ENCODE measurements around the gene ZGPAT. TPM values are rescaled to one million over a fixed set of nuclear protein-coding genes. Genes with fewer than 3 reads are reported as not detected.

ZGPAT gene
- total and polyA plus RNA-seq, 2 of the 13 experiments (the other 11 are each of a cell fraction or from before 2014, with no cell fraction given), result 23.0 to 41.9 TPM

- TF ChIP-seq ZBTB49 (CRISPR knock-in tag; IDR thresholded peaks at IDR 0.05; ENCODE audit: borderline replicate concordance) (no peak), HIVEP1 (CRISPR knock-in tag; IDR thresholded peaks at IDR 0.05) (0 out of 2 replicates have a peak, but pooled peaks have one; percentile 6), KLF9 (CRISPR knock-in tag; IDR thresholded peaks at IDR 0.05; ENCODE audit: low read depth) (no peak), THAP8 (CRISPR knock-in tag; IDR thresholded peaks at IDR 0.05; ENCODE audit: borderline replicate concordance) (no peak), ZNF224 (CRISPR knock-in tag; IDR thresholded peaks at IDR 0.05) (no peak), AGO1 (IDR thresholded peaks at IDR 0.05; ENCODE audit: low read depth, low read length, poor library complexity, severe bottlenecking) (no peak), CREM (IDR thresholded peaks at IDR 0.05) (no peak), CREM (CRISPR knock-in tag; IDR thresholded peaks at IDR 0.05) (no peak), KLF12 (CRISPR knock-in tag; IDR thresholded peaks at IDR 0.05; ENCODE audit: borderline replicate concordance) (no peak), PBX3 (CRISPR knock-in tag; IDR thresholded peaks at IDR 0.05; ENCODE audit: borderline replicate concordance) (no peak), GZF1 (CRISPR knock-in tag; IDR thresholded peaks at IDR 0.05) (no peak), FOSL2 (CRISPR knock-in tag; IDR thresholded peaks at IDR 0.05) (no peak), POGZ (CRISPR knock-in tag; IDR thresholded peaks at IDR 0.05) (no peak), ETV5 (CRISPR knock-in tag; IDR thresholded peaks at IDR 0.05; ENCODE audit: borderline replicate concordance) (no peak), BATF2 (CRISPR knock-in tag; IDR thresholded peaks at IDR 0.05) (no peak), FOXA3 (CRISPR knock-in tag; IDR thresholded peaks at IDR 0.05) (no peak), KDM5B (CRISPR knock-in tag; IDR thresholded peaks at IDR 0.05; ENCODE audit: borderline replicate concordance) (0 out of 2 replicates have a peak, but pooled peaks have one; percentile 24), IKZF1 (IDR thresholded peaks at IDR 0.05) (no peak), TAF15 (IDR thresholded peaks at IDR 0.05; ENCODE audit: low read depth, low read length, poor library complexity, severe bottlenecking) (no peak), ZXDC (CRISPR knock-in tag; IDR thresholded peaks at IDR 0.05) (no peak), GPN1 (CRISPR knock-in tag; IDR thresholded peaks at IDR 0.05; ENCODE audit: borderline replicate concordance) (no peak), ZNF292 (CRISPR knock-in tag; IDR thresholded peaks at IDR 0.05; ENCODE audit: borderline replicate concordance, low read depth) (no peak), TERF1 (CRISPR knock-in tag; IDR thresholded peaks at IDR 0.05) (no peak)
Observed at GRCh38 chr20:63709149-63709527, 1.3 kb downstream of the ZGPAT start (continued).
